Activated CD4-positive, alpha-beta T cell treated with anti-CD3 and anti-CD28 coated beads, Interleukin-2, amount 10 ng/mL, durations not matched to agents 24 days and 14 days (primary cell): ENCODE data around the gene EVI5L. TPM values are rescaled to one million over a fixed set of nuclear protein-coding genes. Genes with fewer than 3 reads are reported as not detected.
A peak's percentile ranks its signal among the peaks of the same experiment; 100 is the strongest.
"Not testable (repeated sequence)": the region's sequence is repeated elsewhere in the genome, so short reads cannot be mapped to it uniquely, and the experiment has no call there.

Source experiments
- DNase-seq: peaks from one replicate; pipeline ENCODE4 v3.0.0; 2022
- H3K27ac Mint-ChIP-seq: one replicate; pipeline ENCODE4 v1.8.0; 2022; ENCODE audit warnings: mild to moderate bottlenecking, mixed read lengths
- H3K27me3 Mint-ChIP-seq: one replicate; pipeline ENCODE4 v1.8.0; 2022; ENCODE audit warnings: mixed read lengths
- H3K36me3 Mint-ChIP-seq: one replicate; pipeline ENCODE4 v1.8.0; 2022; ENCODE audit warnings: low read depth, mild to moderate bottlenecking, mixed read lengths
- H3K4me1 Mint-ChIP-seq: one replicate; pipeline ENCODE4 v1.8.0; 2021; ENCODE audit warnings: mixed read lengths
- H3K4me3 Mint-ChIP-seq: one replicate; pipeline ENCODE4 v1.8.0; 2022; ENCODE audit warnings: mild to moderate bottlenecking, moderate library complexity, mixed read lengths
- H3K9me3 Mint-ChIP-seq: one replicate; pipeline ENCODE4 v1.8.0; 2021; ENCODE audit warnings: mixed read lengths
- intact Hi-C: fragments of 100-400 bp; cut with micrococcal nuclease; formaldehyde crosslinking; loops from one replicate; pipeline ENCODE4 v1.15.1; 2023
- total RNA-seq: library from RNA; stranded (reverse); gene quantifications from 2 replicates; pipeline ENCODE4 v1.2.3, GENCODE V29; 2022

EVI5L gene
- total RNA-seq, 1 donor from 2014 or later: 4.3 TPM

DNA sequence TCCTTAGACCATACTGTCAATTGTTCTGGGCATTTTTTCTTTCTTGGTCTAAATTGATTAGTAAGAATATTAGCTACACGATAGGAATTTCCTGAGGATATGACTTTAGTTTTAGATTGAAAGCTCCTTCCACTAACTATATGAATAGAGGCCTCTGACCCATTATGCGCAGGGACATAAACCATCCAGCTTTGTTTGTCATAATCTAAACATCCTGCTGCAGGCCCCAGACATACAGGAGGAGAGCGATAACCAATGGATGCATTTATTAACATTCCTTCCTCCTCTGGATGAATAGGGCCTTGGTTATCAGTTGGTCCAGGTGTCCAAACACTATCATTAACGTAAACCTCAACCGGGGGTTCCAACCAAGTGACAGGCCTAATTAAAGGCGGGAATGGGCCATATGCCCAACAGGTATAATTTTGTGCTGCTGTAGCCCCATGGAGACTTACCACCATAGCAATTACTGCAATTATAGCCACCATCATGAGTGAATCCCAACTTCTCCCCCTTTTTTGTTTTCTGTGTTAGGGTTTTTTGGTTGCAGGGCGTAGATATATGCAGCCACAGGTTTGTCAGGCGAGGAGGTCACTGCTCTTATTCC, 34.4 kb upstream of the EVI5L start:
- DNase-seq: no peak
- H3K27me3 Mint-ChIP-seq: peaks cover 39% of the 10 kb centered on the region
- H3K9me3 Mint-ChIP-seq: no peaks in the 10 kb centered on the region
- H3K36me3 Mint-ChIP-seq: no peaks in the 10 kb centered on the region
- H3K4me1 Mint-ChIP-seq: peaks cover 4% of the 10 kb centered on the region
- intact Hi-C loops: loop anchor here (10.0 kb wide), 1 partner anchor 61 kb away; the partner anchor contains the start of gene CLEC4G
- no peak overlapping the region for H3K4me3 Mint-ChIP-seq
- H3K27ac Mint-ChIP-seq: no peak overlapping the region

DNA sequence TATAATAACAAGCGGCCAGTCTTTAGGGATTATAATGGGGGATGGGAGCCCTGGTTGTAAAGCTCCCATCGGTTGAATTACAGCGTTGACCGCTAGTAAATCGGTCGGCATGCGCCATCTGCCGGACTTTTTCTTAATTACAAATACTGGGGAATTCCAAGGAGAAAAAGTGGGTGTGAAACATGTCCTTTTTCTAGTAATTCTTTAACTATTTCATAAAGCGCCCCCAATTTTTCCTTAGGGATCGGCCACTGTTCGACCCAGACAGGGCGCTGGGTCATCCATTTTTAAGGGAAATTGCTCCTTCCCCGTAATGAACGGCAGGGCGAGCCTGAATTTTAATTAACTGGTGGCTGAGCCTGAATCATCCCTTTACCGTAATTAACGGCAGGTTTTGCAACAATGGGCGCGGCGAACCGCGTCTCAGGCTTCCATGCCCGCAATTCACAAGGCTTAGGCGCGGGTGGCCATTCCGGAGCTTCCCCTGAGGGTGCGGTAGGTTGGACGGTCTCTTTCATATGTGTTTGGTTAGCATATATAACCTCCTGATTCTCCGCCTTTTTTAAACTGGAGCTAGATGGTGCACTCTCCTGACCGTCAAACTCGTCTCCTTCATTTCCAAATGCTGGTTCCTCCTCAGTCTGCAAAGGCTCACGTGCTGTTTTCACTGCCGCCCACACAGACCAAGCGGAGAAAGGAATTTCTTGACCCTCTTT, 30.2 kb upstream of the EVI5L start:
- DNase-seq: peak; percentile 90
- intact Hi-C loops: loop anchor here (1.0 to 10.0 kb wide), 5 partner anchors 65 to 445 kb away; partner anchors contain the start of gene CLEC4G
- peaks cover 4% of the 10 kb centered on the region for H3K4me1 Mint-ChIP-seq
- H3K36me3 Mint-ChIP-seq: no peaks in the 10 kb centered on the region
- H3K27me3 Mint-ChIP-seq: peaks cover 51% of the 10 kb centered on the region
- no peak overlapping the region for H3K27ac Mint-ChIP-seq
- peaks cover 3% of the 10 kb centered on the region for H3K9me3 Mint-ChIP-seq
- no peak overlapping the region for H3K4me3 Mint-ChIP-seq

DNA sequence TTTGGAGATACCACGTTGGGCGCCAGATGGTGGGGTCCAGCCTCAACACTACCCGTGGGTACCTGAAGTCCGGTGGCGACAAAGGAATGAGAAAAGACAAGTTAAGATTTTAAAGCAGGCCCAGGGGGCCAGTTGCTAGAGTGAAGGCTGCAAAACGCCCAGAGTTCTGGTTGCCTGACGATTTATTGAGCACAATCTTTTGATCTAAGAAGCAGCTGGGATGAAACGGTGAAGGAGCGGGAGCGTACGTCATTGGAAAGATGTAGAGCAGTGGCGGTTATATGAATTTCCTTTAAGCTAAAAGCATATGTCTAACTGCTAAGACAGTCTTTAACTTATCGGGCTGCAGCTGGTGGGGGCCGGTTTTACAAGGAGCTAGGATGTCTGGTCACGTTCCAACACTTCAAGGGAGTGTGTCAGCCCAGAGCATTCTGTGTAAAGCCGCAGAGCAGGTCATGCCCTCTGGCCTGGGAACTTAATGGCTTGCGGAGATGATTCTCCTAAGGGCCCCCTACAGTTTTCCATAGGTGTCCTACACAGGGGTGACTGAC, 28.9 kb upstream of the EVI5L start:
- Mint-ChIP-seq H3K27ac (no peak overlapping the region), H3K4me3 (no peak overlapping the region), H3K4me1 (peaks cover 4% of the 10 kb centered on the region), H3K9me3 (peaks cover 3% of the 10 kb centered on the region), H3K36me3 (no peaks in the 10 kb centered on the region), H3K27me3 (peaks cover 53% of the 10 kb centered on the region)
- DNase-seq: no peak
- intact Hi-C loops: loop anchor here (10.0 kb wide), 1 partner anchor 446 kb away; no protein-coding TSS in a partner anchor

DNA sequence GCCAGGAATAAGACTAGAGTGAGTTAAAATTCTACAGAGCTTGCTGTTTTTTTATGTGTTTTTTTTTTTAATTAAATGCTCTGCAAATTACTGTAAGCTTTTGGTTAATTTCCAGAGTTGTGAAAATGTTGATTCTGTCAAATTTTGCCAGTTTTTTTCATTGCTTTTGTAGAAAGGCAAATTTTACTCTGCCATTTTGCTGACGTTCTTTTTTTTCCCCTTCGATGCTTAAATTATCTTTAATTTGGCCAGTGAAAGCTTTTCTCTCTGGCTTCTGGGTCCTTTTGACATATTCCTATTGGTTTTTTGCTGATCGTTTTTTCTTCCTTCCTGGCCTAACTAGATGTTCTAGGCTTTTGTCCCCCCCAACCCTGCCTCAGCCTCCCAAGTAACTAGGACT, 23.8 kb upstream of the EVI5L start:
- intact Hi-C loops: loop anchor here (2.0 to 10.0 kb wide), 3 partner anchors 33 to 451 kb away; no protein-coding TSS in a partner anchor
- H3K4me3 Mint-ChIP-seq: no peak overlapping the region
- peaks cover 7% of the 10 kb centered on the region for H3K4me1 Mint-ChIP-seq
- H3K36me3 Mint-ChIP-seq: peaks cover 4% of the 10 kb centered on the region
- DNase-seq: no peak
- H3K9me3 Mint-ChIP-seq: peaks cover 10% of the 10 kb centered on the region
- H3K27ac Mint-ChIP-seq: no peak overlapping the region
- H3K27me3 Mint-ChIP-seq: peaks cover 24% of the 10 kb centered on the region

DNA sequence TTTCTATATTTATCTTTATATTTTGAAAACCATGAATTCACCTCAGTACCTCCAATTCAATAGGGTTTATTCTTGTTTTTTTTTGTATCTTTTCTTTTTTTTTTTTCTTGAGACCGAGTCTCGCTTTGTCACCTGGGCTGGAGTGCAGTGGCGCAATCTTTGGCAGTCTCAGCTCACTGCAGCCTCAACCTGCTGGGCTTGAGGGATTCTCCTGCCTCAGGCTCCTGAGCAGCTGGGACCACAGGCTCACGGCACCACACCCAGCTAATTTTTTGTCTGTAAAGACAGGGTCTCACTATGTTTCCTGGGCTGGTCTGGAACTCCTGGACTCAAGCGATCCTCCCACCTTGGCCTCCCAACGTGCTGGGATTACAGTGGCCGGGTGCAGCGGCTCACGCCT, 23.1 kb upstream of the EVI5L start:
- Mint-ChIP-seq H3K9me3 (peaks cover 10% of the 10 kb centered on the region), H3K36me3 (peaks cover 4% of the 10 kb centered on the region), H3K4me1 (peaks cover 7% of the 10 kb centered on the region), H3K27ac (no peak overlapping the region), H3K27me3 (peaks cover 24% of the 10 kb centered on the region), H3K4me3 (no peak overlapping the region)
- intact Hi-C loops: loop anchor here (2.0 to 10.0 kb wide), 3 partner anchors 34 to 452 kb away; no protein-coding TSS in a partner anchor
- DNase-seq: no peak

DNA sequence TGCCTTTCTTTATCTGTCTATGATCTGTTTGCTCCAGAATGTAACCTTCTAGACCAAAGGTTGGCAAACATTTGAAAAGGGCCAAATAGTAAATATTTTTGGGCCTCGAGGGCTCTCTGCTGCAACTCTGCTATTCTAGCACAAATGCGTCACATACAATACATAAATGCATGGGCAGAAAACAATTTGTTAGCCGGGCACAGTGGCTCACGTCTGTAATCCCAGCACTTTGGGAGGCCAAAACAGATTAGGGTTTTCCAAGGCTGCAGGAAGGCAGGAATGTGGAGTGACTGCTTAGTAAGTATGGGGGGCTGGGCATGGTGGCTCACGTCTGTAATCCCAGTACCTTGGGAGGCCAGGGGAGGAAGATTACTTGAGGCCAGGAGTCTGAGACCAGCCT, 21.9 kb upstream of the EVI5L start:
- Mint-ChIP-seq H3K4me3 (no peak overlapping the region), H3K27me3 (peaks cover 15% of the 10 kb centered on the region), H3K36me3 (peaks cover 4% of the 10 kb centered on the region), H3K27ac (no peak overlapping the region), H3K4me1 (peaks cover 7% of the 10 kb centered on the region), H3K9me3 (peaks cover 13% of the 10 kb centered on the region)
- intact Hi-C loops: loop anchor here (10.0 kb wide), 1 partner anchor 453 kb away; no protein-coding TSS in a partner anchor
- DNase-seq: no peak

DNA sequence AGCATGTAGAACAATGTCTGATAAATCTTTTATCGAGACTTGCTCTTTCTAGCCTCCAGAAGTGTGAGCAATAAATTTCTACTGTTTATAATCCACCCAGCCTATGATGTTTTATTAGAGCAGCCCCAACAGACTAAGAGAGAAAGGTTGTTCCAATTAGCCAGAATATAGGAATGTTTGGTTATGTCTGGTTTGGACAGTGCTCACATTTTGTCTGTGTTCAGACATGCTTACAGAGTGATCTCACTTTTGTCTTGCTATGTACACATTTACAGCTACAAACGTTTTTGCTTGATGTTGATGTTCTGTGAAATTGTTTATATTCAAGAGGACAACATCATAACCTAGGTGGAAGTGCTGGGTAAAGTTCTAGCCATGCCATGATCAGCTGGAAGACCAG, 18.0 kb upstream of the EVI5L start:
- Mint-ChIP-seq H3K36me3 (peaks cover 6% of the 10 kb centered on the region), H3K4me1 (peaks cover 12% of the 10 kb centered on the region), H3K27me3 (peaks cover 10% of the 10 kb centered on the region), H3K4me3 (no peak overlapping the region), H3K9me3 (peaks cover 29% of the 10 kb centered on the region), H3K27ac (no peak overlapping the region)
- no peak for DNase-seq
- intact Hi-C loops: no loop called here

DNA sequence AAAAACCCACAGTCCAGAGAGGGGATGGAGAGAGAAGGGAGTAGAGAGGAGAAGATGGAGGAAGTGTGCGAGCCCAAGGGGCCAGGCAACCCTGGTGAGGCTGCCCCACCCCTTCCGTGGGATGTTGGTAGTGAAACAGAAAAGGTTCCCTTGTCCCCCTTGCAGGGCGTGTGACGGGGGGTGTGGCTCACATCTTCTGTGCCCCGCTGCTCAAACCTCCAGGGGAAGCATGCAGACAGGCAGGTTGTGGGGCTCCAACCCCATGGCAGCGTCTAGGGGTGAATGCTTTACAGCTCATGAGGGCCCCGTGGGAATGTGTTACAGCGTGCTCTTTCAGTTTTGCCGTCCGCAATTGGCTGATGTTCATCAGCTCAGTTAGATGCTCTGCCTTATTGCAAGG, 14.7 kb upstream of the EVI5L start:
- H3K27me3 Mint-ChIP-seq: peaks cover 22% of the 10 kb centered on the region
- H3K4me3 Mint-ChIP-seq: peak overlapping the region; percentile 36
- H3K4me1 Mint-ChIP-seq: peaks cover 5% of the 10 kb centered on the region
- H3K27ac Mint-ChIP-seq: no peak overlapping the region
- intact Hi-C loops: no loop called here
- H3K9me3 Mint-ChIP-seq: peaks cover 34% of the 10 kb centered on the region
- no peak for DNase-seq
- peaks cover 6% of the 10 kb centered on the region for H3K36me3 Mint-ChIP-seq

DNA sequence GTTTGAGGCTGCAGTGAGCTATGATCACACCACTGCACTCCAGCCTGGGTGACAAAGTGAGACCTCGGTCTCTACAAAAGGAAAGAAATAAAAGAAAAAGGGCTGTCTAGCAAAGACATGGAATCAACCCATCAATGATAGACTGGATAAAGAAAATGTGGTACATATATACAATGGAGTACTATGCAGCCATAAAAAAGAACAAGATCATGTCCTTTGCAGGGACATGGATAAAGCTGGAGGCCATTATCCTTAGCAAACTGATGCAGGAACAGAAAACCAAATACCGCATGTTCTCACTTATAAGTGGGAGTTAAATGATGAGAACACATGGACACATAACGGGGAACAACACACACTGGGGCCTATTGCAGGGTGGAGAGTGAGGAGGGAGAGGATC, 14.0 kb upstream of the EVI5L start:
- H3K4me3 Mint-ChIP-seq, intact Hi-C loops, H3K36me3 Mint-ChIP-seq, DNase-seq, H3K27ac Mint-ChIP-seq, H3K4me1 Mint-ChIP-seq: not testable (repeated sequence)
- Mint-ChIP-seq H3K27me3 (peaks cover 27% of the 10 kb centered on the region), H3K9me3 (peaks cover 28% of the 10 kb centered on the region)

DNA sequence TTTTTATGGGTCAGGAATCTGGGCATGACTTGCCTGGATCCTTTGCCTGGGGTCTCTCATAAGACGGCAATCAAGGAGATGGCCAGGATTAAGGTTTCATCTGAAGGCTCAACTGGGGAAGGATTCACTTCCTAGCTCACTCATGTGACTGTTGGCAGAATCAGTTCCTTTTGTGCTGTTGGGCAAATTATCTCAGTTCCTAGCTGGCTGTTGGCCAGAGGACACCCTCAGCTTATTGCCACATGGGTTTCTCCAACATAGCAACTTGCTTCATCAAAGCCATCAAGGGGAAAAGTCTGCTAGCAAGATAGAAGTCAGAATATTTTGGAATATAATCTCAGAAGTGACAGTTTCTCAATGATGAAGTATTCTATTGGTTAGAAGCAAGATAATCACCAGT, 12.2 kb upstream of the EVI5L start:
- peaks cover 33% of the 10 kb centered on the region for H3K27me3 Mint-ChIP-seq
- no peak for DNase-seq
- no peak overlapping the region for H3K4me3 Mint-ChIP-seq
- H3K4me1 Mint-ChIP-seq: peaks cover 5% of the 10 kb centered on the region
- peaks cover 2% of the 10 kb centered on the region for H3K36me3 Mint-ChIP-seq
- no peak overlapping the region for H3K27ac Mint-ChIP-seq
- peaks cover 22% of the 10 kb centered on the region for H3K9me3 Mint-ChIP-seq
- intact Hi-C loops: no loop called here

DNA sequence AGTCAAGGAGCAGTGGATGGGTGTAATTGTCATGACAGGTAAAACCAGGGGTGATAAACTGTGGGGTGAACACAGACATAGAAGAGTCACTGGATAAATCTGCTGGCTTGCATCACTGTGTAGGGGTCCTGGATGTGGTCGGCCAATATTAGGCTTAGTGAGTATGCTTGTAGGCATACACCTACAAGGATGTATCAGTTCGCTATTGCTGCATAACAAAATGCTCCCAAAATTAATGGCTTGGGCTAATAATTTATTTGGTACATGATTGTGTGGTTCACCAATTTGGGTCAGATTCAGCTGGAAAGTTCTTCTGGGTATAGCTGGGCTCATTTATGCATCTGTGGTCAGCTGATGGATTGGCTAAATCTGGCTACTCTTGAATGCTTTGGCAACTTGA, 11.2 kb upstream of the EVI5L start:
- H3K36me3 Mint-ChIP-seq: peaks cover 2% of the 10 kb centered on the region
- intact Hi-C loops: no loop called here
- H3K27ac Mint-ChIP-seq: no peak overlapping the region
- H3K4me1 Mint-ChIP-seq: peaks cover 5% of the 10 kb centered on the region
- H3K4me3 Mint-ChIP-seq: no peak overlapping the region
- H3K9me3 Mint-ChIP-seq: peaks cover 19% of the 10 kb centered on the region
- no peak for DNase-seq
- peaks cover 36% of the 10 kb centered on the region for H3K27me3 Mint-ChIP-seq

DNA sequence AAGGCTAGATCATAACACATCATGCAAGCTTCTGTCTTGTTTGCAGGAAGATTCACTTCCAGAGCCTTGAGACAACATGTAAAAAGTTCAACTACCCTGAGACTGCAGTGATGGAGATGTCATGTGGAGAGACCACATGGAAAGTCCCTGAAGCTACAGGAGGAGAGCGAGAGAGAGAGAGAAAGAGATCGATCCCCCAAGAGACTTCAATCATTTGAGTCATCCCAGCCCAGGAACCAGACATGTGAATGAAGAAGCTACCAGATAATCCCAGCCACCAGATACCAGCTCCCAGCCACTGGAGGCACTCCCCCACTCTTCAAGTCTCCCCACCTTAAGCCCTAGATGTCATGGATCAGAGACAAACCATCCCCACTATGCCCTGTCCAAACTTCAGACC, 10.7 kb upstream of the EVI5L start:
- peaks cover 35% of the 10 kb centered on the region for H3K27me3 Mint-ChIP-seq
- intact Hi-C loops: no loop called here

DNA sequence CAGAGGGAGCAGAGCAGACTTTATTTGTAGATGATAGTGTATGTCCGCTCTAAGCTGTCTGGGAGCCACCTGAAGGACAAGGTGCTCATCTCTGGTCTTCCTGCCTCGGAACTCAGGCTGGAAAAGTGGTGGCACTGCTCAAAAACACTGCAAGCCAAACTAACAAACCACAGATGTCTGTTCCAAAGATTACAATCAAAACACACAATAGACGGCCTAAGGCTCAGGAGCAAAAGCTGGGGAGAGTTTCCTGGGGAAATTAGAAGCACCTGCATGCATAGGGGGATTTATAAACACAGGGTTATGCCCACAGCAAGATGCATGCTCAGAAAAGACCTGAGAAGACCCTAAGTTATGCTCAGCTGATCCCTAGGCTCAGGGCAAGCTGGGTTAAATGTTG, 9.4 kb upstream of the EVI5L start:
- peaks cover 18% of the 10 kb centered on the region for H3K9me3 Mint-ChIP-seq
- peaks cover 34% of the 10 kb centered on the region for H3K27me3 Mint-ChIP-seq
- H3K4me1 Mint-ChIP-seq: peaks cover 1% of the 10 kb centered on the region
- intact Hi-C loops: no loop called here
- H3K27ac Mint-ChIP-seq: no peak overlapping the region
- H3K4me3 Mint-ChIP-seq: no peak overlapping the region
- H3K36me3 Mint-ChIP-seq: no peaks in the 10 kb centered on the region
- no peak for DNase-seq

More for the DNA sequence above, 10.7 kb upstream of the EVI5L start:
- Mint-ChIP-seq H3K4me3 (no peak overlapping the region), H3K36me3 (peaks cover 2% of the 10 kb centered on the region), H3K27ac (no peak overlapping the region), H3K4me1 (peaks cover 5% of the 10 kb centered on the region), H3K9me3 (peaks cover 19% of the 10 kb centered on the region)
- no peak for DNase-seq

DNA sequence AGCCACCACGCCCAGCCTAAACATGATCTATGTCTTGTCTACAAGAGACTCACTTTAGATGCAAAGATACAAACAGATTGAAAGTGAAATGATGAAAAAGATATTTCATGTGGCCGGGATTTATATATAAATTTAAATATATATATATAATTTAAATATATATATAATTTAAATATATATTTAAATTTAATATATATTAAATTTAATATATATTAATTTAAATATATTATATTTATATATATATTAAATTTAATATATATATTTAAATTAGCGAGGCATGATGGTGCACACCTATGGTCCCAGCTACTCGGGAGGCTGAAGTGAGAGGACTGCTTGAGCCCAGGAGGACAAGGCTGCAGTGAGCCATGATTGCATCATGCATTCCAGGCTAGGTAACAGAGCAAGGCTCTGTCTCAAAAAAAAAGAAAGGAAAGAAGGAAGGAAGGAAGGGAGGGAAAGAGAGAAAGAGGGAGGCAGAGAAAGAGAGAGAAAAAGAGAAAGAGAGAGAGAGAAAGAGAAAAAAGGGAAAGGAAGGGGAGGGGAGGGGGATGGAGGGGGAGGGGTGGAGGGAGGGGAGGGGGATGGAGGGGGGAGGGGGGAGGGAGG, 7.0 kb upstream of the EVI5L start:
- Mint-ChIP-seq H3K36me3 (no peaks in the 10 kb centered on the region), H3K27me3 (peaks cover 35% of the 10 kb centered on the region), H3K4me3 (no peak overlapping the region), H3K4me1 (no peaks in the 10 kb centered on the region), H3K27ac (peak overlapping the region; percentile 76), H3K9me3 (peaks cover 5% of the 10 kb centered on the region)
- DNase-seq: no peak
- intact Hi-C loops: no loop called here
